Vagina (tissue), 2 donors: ENCODE results near the gene ZNF101. TPM values are rescaled to one million over a fixed set of nuclear protein-coding genes. Genes with fewer than 3 reads are reported as not detected.
"Not testable (repeated sequence)": the region's sequence is repeated elsewhere in the genome, so short reads cannot be mapped to it uniquely, and the experiment has no call there.

Source experiments
- DNase-seq, 2 donors: peaks; one replicate each; pipeline ENCODE4 v3.0.0-alpha.2; 2017; ENCODE audit errors: extremely low spot score in 2 of 2
- H3K27ac ChIP-seq: fragments of 200-600 bp; sonication (generic); one replicate; pipeline ENCODE4 v1.5.1; 2019
- H3K27me3 ChIP-seq: fragments of 200-600 bp; sonication (generic); one replicate; pipeline ENCODE4 v1.5.1; 2019
- H3K36me3 ChIP-seq, 2 donors: fragments of 200-600 bp; sonication (generic); one replicate each; pipeline ENCODE4 v1.5.1; 2017 to 2019
- H3K4me1 ChIP-seq: fragments of 200-600 bp; sonication (generic); one replicate; pipeline ENCODE4 v1.5.1; 2019
- H3K4me3 ChIP-seq, 2 donors: fragments of 200-600 bp; sonication (generic); 1 replicate in 1 of 2; 2 replicates in 1 of 2; pipeline ENCODE4 v1.5.1; 2016 to 2019
- H3K9me3 ChIP-seq: fragments of 200-600 bp; sonication (generic); one replicate; pipeline ENCODE4 v1.5.1; 2019
- CTCF ChIP-seq, 3 experiments: fragments of 450-650 bp in 2 of 3; fragments of 200-600 bp in 1 of 3; sonication (generic) in 1 of 3; IDR thresholded peaks; one replicate each; pipeline ENCODE4 v1.5.1; 2017 to 2019; ENCODE audit warnings: antibody characterized with exemption in 3 of 3, mild to moderate bottlenecking in 2 of 3, moderate library complexity in 2 of 3
- POLR2A ChIP-seq, 2 donors: fragments of 450-650 bp; IDR thresholded peaks; one replicate each; pipeline ENCODE4 v1.6.1; 2017; ENCODE audit warnings: antibody characterized with exemption in 2 of 2, mild to moderate bottlenecking in 2 of 2, moderate library complexity in 2 of 2
- POLR2AphosphoS5 ChIP-seq, 2 donors: sonication (generic); formaldehyde crosslinking; IDR thresholded peaks; one replicate each; pipeline ENCODE4 v1.9.0; 2017; ENCODE audit warnings: antibody characterized with exemption in 2 of 2, mild to moderate bottlenecking in 2 of 2, low read depth in 1 of 2; ENCODE audit not compliant: insufficient read depth in 1 of 2
- intact Hi-C: fragments of 100-400 bp; cut with DNase I; formaldehyde crosslinking; loops from one replicate; pipeline ENCODE4 v1.15.1; 2023
- total RNA-seq: library from RNA; depleted of rRNA; stranded (reverse); fragments of >200 nt; gene quantifications from one replicate; pipeline ENCODE4 v1.2.3, GENCODE V29; 2016

The ZNF101 gene
- total RNA-seq, 1 donor from 2014 or later = 6.9 TPM

GRCh38 chr19:19677579-19677978, 8.9 kb downstream of the ZNF101 start:
- intact Hi-C loops = no loop called here
- Histone ChIP-seq H3K4me1 (no peaks in the 10 kb centered on the region), H3K27ac (no peak overlapping the region), H3K4me3 (no peak overlapping the region), H3K27me3 (no peaks in the 10 kb centered on the region), H3K9me3 (no peaks in the 10 kb centered on the region), H3K36me3 (peaks cover 0 to 57% of the 10 kb centered on the region in 2 donors)
- DNase-seq = no peak
- TF ChIP-seq POLR2A (IDR thresholded peaks at IDR 0.05) (no peak), POLR2AphosphoS5 (IDR thresholded peaks at IDR 0.05; ENCODE audit: insufficient read depth in 1 of 2, low read depth in 1 of 2) (no peak), CTCF (IDR thresholded peaks at IDR 0.05) (no peak)

- peaks cover 0 to 48% of the 10 kb centered on the region in 2 donors for H3K36me3 ChIP-seq
- intact Hi-C loops = no loop called here
- H3K27me3 ChIP-seq = no peaks in the 10 kb centered on the region
- no peak overlapping the region for H3K27ac ChIP-seq
- DNase-seq = no peak
- H3K4me3 ChIP-seq = no peak overlapping the region
- H3K9me3 ChIP-seq = no peaks in the 10 kb centered on the region
- no peak for TF ChIP-seq POLR2AphosphoS5 (IDR thresholded peaks at IDR 0.05; ENCODE audit: insufficient read depth in 1 of 2, low read depth in 1 of 2)
- no peak for TF ChIP-seq POLR2A (IDR thresholded peaks at IDR 0.05)
- no peak for TF ChIP-seq CTCF (IDR thresholded peaks at IDR 0.05)
- no peaks in the 10 kb centered on the region for H3K4me1 ChIP-seq
Measured at GRCh38 chr19:19679176-19680073, 10.8 kb downstream of the ZNF101 start.

- H3K27ac ChIP-seq, H3K9me3 ChIP-seq, H3K36me3 ChIP-seq, H3K27me3 ChIP-seq, H3K4me1 ChIP-seq, H3K4me3 ChIP-seq, intact Hi-C loops, DNase-seq: not testable (repeated sequence)
Measured at GRCh38 chr19:19686119-19686518, 17.5 kb downstream of the ZNF101 start.

- Histone ChIP-seq H3K36me3 (no peaks in the 10 kb centered on the region), H3K9me3 (peaks cover 4% of the 10 kb centered on the region)
Measured at GRCh38 chr19:19686580-19686979, 17.9 kb downstream of the ZNF101 start.

GRCh38 chr19:19687090-19687489, 18.5 kb downstream of the ZNF101 start:
- Histone ChIP-seq H3K27me3 (no peaks in the 10 kb centered on the region), H3K4me1 (no peaks in the 10 kb centered on the region), H3K4me3 (no peak overlapping the region), H3K9me3 (peaks cover 4% of the 10 kb centered on the region), H3K36me3 (no peaks in the 10 kb centered on the region), H3K27ac (no peak overlapping the region)
- TF ChIP-seq CTCF (IDR thresholded peaks at IDR 0.05) (no peak), POLR2A (IDR thresholded peaks at IDR 0.05) (no peak), POLR2AphosphoS5 (IDR thresholded peaks at IDR 0.05; ENCODE audit: insufficient read depth in 1 of 2, low read depth in 1 of 2) (no peak)
- intact Hi-C loops = no loop called here
- no peak for DNase-seq

More at GRCh38 chr19:19686580-19686979, 17.9 kb downstream of the ZNF101 start:
- TF ChIP-seq CTCF (IDR thresholded peaks at IDR 0.05) = no peak
- no peak for TF ChIP-seq POLR2AphosphoS5 (IDR thresholded peaks at IDR 0.05; ENCODE audit: insufficient read depth in 1 of 2, low read depth in 1 of 2)
- no peak for TF ChIP-seq POLR2A (IDR thresholded peaks at IDR 0.05)
- Histone ChIP-seq H3K27me3 (no peaks in the 10 kb centered on the region), H3K27ac (no peak overlapping the region), H3K4me3 (no peak overlapping the region), H3K4me1 (no peaks in the 10 kb centered on the region)
- intact Hi-C loops = no loop called here
- DNase-seq = no peak

- H3K27ac ChIP-seq, H3K4me1 ChIP-seq, intact Hi-C loops, H3K4me3 ChIP-seq, DNase-seq, H3K27me3 ChIP-seq, H3K9me3 ChIP-seq, H3K36me3 ChIP-seq: not testable (repeated sequence)
Measured at GRCh38 chr19:19689023-19689422, 20.4 kb downstream of the ZNF101 start.
